GM12801 (cell line): ENCODE data around the gene ZFHX3.

ENCODE experiments used
- CTCF ChIP-seq: IDR thresholded peaks from one replicate; pipeline ENCODE4 v1.5.1; 2011; ENCODE audit warnings: control low read depth; ENCODE audit not compliant: insufficient read length; ENCODE audit errors: extremely low read depth

ZFHX3 gene

GRCh38 chr16:73066331-73066926 is 18.5 kb upstream of the ZFHX3 start:
- no peak for TF ChIP-seq CTCF

GRCh38 chr16:73065632-73066330 is 17.9 kb upstream of the ZFHX3 start:
- TF ChIP-seq CTCF: no peak

- no peak for TF ChIP-seq CTCF
These were observed 17.1 kb upstream of the ZFHX3 start for GRCh38 chr16:73064994-73065545.

- no peak for TF ChIP-seq CTCF
These were observed 16.5 kb upstream of the ZFHX3 start for GRCh38 chr16:73064212-73064993.

- no peak for TF ChIP-seq CTCF
These were observed 15.9 kb upstream of the ZFHX3 start for GRCh38 chr16:73063854-73064211.

- TF ChIP-seq CTCF: no peak
These were observed 15.1 kb upstream of the ZFHX3 start for GRCh38 chr16:73062743-73063733.
